SJCRH30 (cell line): ENCODE results near the gene ZSWIM4. TPM values are rescaled to one million over a fixed set of nuclear protein-coding genes. Genes with fewer than 3 reads are reported as not detected.

Experiments used
- DNase-seq, 2 experiments: peaks; one replicate each; pipeline ENCODE4 v3.0.0-alpha.2; 2015 to 2020
- H3K27ac ChIP-seq: fragments of 250-450 bp; sonication (Bioruptor Pico); 2 replicates; pipeline ENCODE4 v1.5.1; 2020; ENCODE audit warnings: mild to moderate bottlenecking, moderate library complexity
- H3K27me3 ChIP-seq: fragments of 250-450 bp; sonication (Bioruptor Pico); 2 replicates; pipeline ENCODE4 v1.5.1; 2020; ENCODE audit warnings: mild to moderate bottlenecking, moderate library complexity
- H3K36me3 ChIP-seq: fragments of 250-450 bp; sonication (Bioruptor Pico); 2 replicates; pipeline ENCODE4 v1.5.1; 2020; ENCODE audit warnings: mild to moderate bottlenecking, moderate library complexity
- H3K4me1 ChIP-seq: fragments of 250-450 bp; sonication (Bioruptor Pico); 2 replicates; pipeline ENCODE4 v1.5.1; 2020; ENCODE audit warnings: mild to moderate bottlenecking, moderate library complexity
- H3K4me3 ChIP-seq: fragments of 250-450 bp; sonication (Bioruptor Pico); 2 replicates; pipeline ENCODE4 v1.5.1; 2020; ENCODE audit warnings: mild to moderate bottlenecking, moderate library complexity
- H3K9me3 ChIP-seq: fragments of 250-450 bp; sonication (Bioruptor Pico); replicated peaks from 2 replicates; pipeline ENCODE4 v1.5.1; 2020; ENCODE audit warnings: mild to moderate bottlenecking, moderate library complexity
- total RNA-seq: library from RNA; depleted of rRNA; stranded (reverse); fragments of >200 nt; shearing (Covaris generic); gene quantifications from 2 replicates; pipeline ENCODE4 v1.2.3, GENCODE V29; 2014

Gene ZSWIM4
- total RNA-seq, 1 experiment from 2014 or later, result 18.3 TPM

DNA sequence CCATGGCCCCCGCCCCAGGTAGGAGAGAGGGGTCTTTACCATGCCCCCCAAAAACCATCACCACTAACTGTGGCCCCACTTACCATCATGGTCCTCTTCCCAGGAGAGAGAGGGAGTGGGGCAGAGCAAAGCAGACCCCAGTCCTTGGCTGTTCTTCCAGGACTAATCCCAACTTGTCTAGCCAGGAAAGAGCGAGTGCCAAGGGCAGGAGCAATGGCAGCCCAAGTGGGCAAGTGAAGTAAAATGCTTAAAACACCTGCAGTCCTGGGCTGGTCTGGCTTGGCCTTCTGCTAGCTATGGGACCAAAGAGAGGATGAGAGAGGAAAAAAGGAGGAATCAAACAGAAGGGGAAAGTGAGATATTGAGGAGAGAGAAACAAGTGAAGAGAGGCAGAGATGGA, 17.9 kb downstream of the ZSWIM4 start:
- Histone ChIP-seq H3K9me3 (no peaks in the 10 kb centered on the region), H3K27ac (no peak overlapping the region), H3K27me3 (no peaks in the 10 kb centered on the region), H3K4me3 (no peak overlapping the region), H3K36me3 (peaks cover 62% of the 10 kb centered on the region), H3K4me1 (no peaks in the 10 kb centered on the region)
- no peak for DNase-seq

DNA sequence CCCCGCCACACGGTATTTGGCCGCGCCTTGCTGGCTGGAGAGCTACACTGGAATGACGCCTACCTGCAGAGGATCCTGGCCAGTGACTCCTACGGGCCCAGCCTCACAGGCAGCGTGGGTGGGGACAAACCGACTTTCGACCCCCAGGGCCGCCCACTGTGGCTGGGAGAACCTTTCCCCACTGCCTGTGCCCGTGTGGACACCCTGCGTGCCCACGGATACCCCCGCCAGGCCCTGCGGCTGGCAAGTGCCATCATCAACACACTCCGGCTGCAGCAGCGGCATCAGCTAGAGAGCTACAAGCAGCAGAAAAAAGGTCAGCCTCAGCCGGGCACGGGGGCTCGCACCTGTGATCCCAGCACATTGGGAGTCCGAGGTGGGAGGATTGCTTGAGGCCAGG, 19.3 kb downstream of the ZSWIM4 start:
- Histone ChIP-seq H3K4me3 (no peak overlapping the region), H3K27me3 (no peaks in the 10 kb centered on the region), H3K4me1 (no peaks in the 10 kb centered on the region), H3K27ac (no peak overlapping the region), H3K9me3 (no peaks in the 10 kb centered on the region), H3K36me3 (peaks cover 53% of the 10 kb centered on the region)
- no peak for DNase-seq

DNA sequence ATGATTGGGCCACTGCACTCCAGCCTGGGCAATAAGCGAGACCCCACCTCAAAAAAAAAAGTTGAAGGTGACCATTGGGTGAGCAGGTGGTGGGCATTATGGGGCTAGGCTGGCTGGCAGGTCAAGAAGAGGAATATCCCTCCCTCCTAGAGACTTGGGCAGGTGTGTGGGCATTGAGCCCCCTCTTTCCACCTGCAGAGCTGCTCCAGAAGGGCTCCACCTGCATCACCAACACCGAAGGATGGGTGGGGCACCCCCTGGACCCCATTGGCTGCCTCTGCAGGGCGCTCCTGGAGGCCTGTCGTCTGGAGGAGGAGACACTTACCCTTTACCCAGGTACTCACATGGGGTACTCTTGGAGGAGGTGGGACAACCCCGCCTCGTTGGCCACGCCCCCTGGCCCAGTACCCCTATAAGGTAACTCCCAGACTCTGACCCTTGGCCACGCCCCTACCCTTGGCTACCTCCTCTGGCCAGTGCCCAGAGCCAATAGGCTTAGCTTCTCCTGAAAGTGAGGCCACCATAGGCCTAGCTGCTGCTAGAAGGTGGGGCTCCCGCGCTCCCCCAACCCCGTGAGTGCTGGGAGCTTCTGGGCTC, 21.9 kb downstream of the ZSWIM4 start:
- H3K4me3 ChIP-seq, result no peak overlapping the region
- H3K4me1 ChIP-seq, result peaks cover 3% of the 10 kb centered on the region
- DNase-seq, result peak in 1 of 2 experiments; percentile 43
- H3K27ac ChIP-seq, result no peak overlapping the region
- H3K36me3 ChIP-seq, result peaks cover 52% of the 10 kb centered on the region
- no peaks in the 10 kb centered on the region for H3K9me3 ChIP-seq
- H3K27me3 ChIP-seq, result no peaks in the 10 kb centered on the region

DNA sequence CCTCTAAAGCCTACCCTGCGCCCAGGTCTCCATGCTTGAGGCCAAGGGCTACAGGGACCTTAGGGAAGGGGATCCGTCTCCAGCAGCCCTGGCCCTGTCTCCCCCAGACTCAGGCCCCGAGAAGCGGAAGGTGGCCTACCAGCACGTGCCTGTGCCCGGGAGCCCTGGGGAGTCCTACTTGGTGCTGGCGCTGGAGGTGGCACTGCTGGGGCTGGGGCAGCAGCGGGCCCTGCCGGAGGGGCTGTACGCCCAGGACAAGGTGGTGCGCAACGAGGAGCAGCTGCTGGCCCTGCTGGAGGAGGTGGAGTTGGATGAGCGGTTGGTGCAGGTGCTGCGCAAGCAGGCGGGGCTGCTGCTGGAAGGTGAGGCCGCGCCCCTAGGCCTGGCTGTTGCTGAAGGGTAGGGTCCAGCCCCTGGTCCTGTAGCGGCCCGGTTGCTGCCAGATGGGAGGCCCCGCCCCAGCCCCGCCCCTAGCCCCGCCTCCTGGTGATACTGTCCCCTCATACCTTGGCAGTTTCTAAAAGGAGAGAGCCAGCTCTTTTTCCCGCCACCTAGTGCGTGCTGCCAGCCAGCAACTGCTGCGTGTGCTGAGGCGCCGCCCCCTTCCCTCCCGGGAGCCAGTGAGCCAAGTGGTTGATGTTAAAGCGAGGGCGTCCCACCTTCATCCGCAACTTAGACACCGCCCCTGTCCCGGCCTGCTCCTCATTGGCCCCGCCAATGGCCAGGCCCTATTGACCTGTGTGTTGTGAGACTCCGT, 22.6 kb downstream of the ZSWIM4 start:
- DNase-seq, result no peak
- H3K36me3 ChIP-seq, result peaks cover 50% of the 10 kb centered on the region

DNA sequence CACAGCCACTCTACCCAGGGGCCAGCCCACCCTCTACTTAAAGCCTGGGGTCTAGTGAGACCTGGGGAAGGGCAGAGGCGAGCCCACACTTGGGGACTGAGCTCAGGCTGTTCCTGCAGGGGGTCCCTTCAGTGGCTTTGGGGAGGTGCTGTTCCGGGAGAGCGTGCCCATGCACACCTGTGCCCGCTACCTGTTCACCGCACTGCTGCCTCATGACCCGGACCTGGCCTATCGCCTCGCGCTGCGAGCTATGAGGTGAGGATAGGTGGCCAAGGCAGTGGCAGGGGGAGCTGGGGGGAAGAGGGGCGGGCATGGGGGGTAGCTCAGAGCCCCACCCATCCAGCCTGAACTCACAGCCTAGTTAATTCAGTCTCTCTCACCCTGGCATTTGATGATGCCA, 24.0 kb downstream of the ZSWIM4 start:
- no peak overlapping the region for H3K27ac ChIP-seq
- no peak overlapping the region for H3K4me3 ChIP-seq
- peaks cover 10% of the 10 kb centered on the region for H3K4me1 ChIP-seq
- no peak for DNase-seq
- peaks cover 47% of the 10 kb centered on the region for H3K36me3 ChIP-seq
- H3K9me3 ChIP-seq, result no peaks in the 10 kb centered on the region
- no peaks in the 10 kb centered on the region for H3K27me3 ChIP-seq

More for the DNA sequence above, 22.6 kb downstream of the ZSWIM4 start:
- Histone ChIP-seq H3K27me3 (no peaks in the 10 kb centered on the region), H3K9me3 (no peaks in the 10 kb centered on the region), H3K27ac (no peak overlapping the region), H3K4me1 (peaks cover 9% of the 10 kb centered on the region), H3K4me3 (no peak overlapping the region)

DNA sequence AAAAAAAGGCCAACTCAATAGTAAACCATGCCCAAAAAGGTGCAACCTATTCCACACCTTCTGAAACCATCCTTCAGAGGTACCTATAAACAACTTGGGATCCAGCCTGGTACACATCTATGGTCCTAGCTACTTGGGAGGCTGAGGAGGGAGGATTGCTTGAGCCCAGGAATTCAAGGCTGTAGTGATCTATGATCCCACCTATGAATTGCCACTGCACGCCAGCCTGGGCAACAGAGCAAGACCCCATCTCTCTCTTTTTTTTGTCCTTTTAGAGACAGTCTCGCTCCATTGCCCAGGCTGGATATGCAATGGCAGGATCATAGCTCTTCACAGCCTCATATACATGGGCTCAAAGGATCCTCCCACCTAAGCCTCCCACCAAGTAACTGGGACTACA, 26.0 kb downstream of the ZSWIM4 start:
- Histone ChIP-seq H3K4me3 (no peak overlapping the region), H3K27ac (no peak overlapping the region), H3K27me3 (no peaks in the 10 kb centered on the region), H3K4me1 (peaks cover 10% of the 10 kb centered on the region), H3K9me3 (no peaks in the 10 kb centered on the region), H3K36me3 (peaks cover 46% of the 10 kb centered on the region)
- no peak for DNase-seq

DNA sequence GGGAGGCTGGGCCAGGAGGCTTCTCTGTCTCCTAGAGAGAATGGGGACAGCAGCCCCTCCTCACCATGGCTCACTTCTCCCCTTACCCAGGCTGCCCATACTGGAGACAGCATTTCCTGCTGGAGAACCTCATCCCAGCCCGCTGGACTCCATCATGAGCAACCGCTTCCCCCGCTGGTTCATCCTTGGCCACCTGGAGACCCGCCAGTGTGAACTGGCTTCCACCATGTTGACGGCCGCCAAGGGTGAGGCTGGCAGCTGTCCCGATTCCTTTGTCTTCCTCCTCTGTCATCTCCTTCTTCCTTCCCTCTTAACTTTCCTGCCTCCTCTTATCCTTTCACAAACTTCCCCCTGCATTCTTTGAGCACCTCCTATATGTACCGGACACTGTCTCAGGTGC, 28.0 kb downstream of the ZSWIM4 start:
- Histone ChIP-seq H3K4me3 (no peak overlapping the region), H3K27me3 (no peaks in the 10 kb centered on the region), H3K27ac (no peak overlapping the region), H3K9me3 (no peaks in the 10 kb centered on the region), H3K36me3 (peaks cover 43% of the 10 kb centered on the region), H3K4me1 (peaks cover 10% of the 10 kb centered on the region)
- no peak for DNase-seq

DNA sequence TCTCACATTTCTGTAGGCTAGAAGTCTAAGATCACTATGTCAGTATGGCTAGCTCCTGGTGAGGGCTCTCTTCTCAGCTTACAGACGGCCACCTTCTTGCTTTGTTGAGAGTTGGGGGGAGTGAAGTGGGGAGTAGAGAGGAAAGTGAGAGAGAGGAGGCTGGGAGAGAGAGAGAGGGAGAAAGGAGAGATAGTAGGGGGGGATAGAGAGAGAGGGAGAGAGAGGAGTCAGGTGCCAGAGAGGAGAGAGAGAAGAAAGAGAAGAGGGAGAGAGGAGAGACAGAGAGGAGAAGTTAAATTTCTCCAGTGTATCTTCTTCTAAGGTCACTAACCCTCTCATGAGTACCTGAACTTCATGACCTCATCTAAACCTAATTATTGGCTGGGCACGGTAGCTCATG, 28.7 kb downstream of the ZSWIM4 start:
- no peak for DNase-seq
- Histone ChIP-seq H3K9me3 (no peaks in the 10 kb centered on the region), H3K27me3 (no peaks in the 10 kb centered on the region), H3K4me1 (peaks cover 10% of the 10 kb centered on the region), H3K36me3 (peaks cover 45% of the 10 kb centered on the region), H3K4me3 (no peak overlapping the region), H3K27ac (no peak overlapping the region)

DNA sequence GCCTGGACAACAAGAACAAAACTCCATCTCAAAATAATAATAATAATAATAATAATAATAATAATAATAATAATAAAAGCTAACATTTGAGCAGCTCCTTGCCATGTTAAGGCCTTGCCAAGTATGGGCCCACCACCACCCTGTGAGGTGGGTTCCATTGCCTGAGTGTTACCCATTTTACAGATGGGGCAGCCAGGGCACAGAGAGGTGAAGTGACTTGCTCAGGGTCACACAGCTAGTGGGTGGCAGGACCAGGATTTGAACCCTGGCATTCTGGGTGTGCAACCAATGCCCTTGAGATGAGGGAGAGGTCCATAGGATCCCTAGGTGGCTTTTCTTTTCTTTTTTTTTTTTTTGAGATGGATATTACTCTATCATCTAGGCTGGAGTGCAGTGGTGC, 29.5 kb downstream of the ZSWIM4 start:
- H3K36me3 ChIP-seq, result peaks cover 48% of the 10 kb centered on the region
- no peak overlapping the region for H3K4me3 ChIP-seq

DNA sequence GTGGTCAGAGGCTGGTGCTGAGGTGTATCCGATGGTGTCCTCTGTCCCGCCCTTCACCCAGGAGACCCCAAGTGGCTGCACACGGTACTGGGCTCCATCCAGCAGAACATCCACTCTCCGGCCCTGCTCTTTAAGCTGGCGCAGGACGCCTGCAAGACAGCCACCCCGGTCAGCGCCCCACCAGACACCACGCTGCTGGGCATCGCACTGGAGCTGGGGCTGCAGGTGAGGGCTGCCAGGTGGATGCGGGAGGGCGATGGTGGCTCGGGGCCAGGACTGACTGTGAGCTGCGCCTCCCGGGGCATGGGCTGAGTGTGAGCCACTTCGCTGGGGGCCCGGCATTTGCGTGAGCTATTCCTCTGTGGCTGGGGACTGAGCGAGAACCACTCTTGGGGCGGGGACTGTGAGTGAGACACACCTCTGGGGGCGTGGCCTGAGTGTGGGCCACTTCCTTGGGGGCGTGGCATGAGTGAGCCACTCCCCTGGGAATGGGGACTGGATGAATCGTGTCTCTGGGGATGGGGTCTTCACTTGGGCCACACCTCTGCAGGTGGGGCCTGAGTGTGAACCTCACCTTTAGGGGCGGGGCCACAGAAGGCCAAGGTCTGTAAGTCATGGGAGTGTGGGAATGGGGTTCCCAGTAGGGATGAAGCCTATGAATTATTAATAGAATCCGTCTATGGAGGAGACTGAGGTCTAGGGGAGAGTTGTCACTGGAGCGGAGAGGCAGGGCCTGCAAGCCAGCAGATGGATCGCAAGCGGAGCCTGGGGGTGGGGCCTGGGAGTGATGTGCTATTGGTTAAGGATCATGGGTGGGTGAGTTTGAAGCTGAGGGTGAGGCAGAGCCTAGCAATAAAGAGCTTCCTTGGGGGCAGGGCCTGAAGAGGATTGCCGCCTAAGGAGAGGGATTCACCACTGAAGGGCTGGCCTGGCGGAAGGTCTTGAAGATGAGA, 30.5 kb downstream of the ZSWIM4 start:
- no peaks in the 10 kb centered on the region for H3K27me3 ChIP-seq
- DNase-seq, result peak; percentile 69 to 75
- no peak overlapping the region for H3K27ac ChIP-seq
- H3K4me1 ChIP-seq, result peaks cover 10% of the 10 kb centered on the region
- H3K36me3 ChIP-seq, result peaks cover 52% of the 10 kb centered on the region
- no peak overlapping the region for H3K4me3 ChIP-seq
- H3K9me3 ChIP-seq, result no peaks in the 10 kb centered on the region; the same call in 1 of the 2 replicates

More for the DNA sequence above, 29.5 kb downstream of the ZSWIM4 start:
- Histone ChIP-seq H3K4me1 (peaks cover 10% of the 10 kb centered on the region), H3K27me3 (no peaks in the 10 kb centered on the region), H3K27ac (no peak overlapping the region), H3K9me3 (no peaks in the 10 kb centered on the region)
- no peak for DNase-seq

DNA sequence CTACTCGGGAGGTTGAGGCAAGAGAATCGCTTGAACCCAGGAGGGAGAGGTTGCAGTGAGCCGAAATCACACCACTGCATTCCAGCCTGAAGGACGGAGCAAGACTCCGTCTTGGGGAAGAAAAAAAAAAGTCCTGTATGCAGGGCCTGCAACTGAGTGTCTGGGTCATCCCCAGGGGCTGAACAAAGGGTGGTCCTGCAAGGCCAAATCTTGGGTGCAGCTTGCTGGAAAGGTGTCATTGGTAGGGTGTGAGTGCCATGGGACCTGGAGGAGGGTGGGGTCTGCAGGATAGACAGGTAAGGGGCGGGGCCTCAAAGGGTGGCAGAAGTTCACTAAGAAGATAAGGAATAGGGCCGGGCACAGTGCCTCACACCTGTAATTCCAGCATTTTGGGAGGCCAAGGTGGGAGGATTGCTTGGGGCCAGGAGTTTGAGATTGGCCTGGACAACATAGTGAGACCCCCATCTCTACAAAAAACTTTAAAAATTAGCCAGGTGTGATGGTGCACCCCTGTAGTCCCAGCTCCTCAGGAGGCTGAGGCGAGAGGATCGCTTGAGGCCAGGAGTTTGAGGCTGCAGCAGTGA, 31.5 kb downstream of the ZSWIM4 start:
- Histone ChIP-seq H3K27me3 (no peaks in the 10 kb centered on the region), H3K4me3 (no peak overlapping the region), H3K27ac (no peak overlapping the region), H3K36me3 (peaks cover 49% of the 10 kb centered on the region), H3K9me3 (no peaks in the 10 kb centered on the region; the same call in 1 of the 2 replicates), H3K4me1 (peaks cover 10% of the 10 kb centered on the region)
- no peak for DNase-seq

DNA sequence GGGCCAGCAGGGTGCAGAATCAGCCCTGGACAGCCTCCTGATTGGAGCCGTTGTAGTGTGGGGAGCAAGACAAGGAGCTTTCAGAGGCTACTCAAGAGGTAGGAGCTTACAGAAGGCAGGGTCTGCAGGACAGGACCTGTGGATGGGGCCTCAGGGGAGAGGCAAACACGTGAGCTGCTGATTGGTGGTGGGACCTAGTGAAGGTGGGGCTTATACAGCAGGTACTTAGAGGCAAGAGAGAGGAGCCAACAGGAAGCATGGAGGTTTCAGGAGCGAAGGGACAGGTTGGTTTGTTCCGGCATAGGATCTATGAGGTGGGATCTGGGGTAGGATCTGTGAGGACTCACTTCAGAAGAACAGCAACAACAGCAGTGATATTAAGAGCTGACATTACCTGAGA, 32.4 kb downstream of the ZSWIM4 start:
- H3K4me1 ChIP-seq, result peaks cover 2% of the 10 kb centered on the region; the same call in 1 of the 2 replicates
- H3K27me3 ChIP-seq, result no peaks in the 10 kb centered on the region
- H3K9me3 ChIP-seq, result no peaks in the 10 kb centered on the region; the same call in 1 of the 2 replicates
- peaks cover 52% of the 10 kb centered on the region for H3K36me3 ChIP-seq
- no peak overlapping the region for H3K4me3 ChIP-seq
- no peak for DNase-seq
- no peak overlapping the region for H3K27ac ChIP-seq

DNA sequence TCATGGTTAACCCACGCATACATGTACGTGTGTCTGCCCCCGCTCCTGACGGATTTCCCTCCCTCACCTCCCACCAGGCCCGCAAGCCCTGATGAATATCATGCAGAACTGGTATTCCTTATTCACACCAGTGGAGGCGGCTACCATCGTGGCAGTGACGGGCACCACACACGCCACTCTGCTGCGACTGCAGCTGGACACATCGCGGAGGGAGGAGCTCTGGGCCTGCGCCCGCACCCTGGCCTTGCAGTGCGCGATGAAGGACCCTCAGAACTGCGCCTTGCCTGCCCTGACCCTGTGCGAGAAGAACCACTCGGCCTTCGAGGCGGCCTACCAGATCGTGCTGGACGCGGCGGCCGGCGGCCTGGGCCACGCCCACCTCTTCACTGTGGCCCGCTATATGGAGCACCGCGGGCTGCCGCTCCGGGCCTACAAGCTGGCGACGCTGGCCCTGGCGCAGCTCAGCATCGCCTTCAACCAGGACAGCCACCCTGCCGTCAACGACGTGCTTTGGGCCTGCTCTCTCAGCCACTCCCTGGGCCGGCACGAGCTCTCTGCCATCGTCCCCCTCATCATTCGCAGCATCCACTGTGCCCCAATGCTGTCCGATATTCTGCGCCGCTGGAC, 35.0 kb downstream of the ZSWIM4 start:
- Histone ChIP-seq H3K9me3 (no peaks in the 10 kb centered on the region; the same call in 1 of the 2 replicates), H3K27me3 (no peaks in the 10 kb centered on the region), H3K4me3 (no peak overlapping the region), H3K27ac (no peak overlapping the region), H3K36me3 (peaks cover 61% of the 10 kb centered on the region), H3K4me1 (no peaks in the 10 kb centered on the region)
- DNase-seq, result no peak
